Stomach (tissue), 9 donors: ENCODE data around the gene CTNND2. TPM values are rescaled to one million over a fixed set of nuclear protein-coding genes. Genes with fewer than 3 reads are reported as not detected.

Experiments
- DNase-seq, 2 donors: peaks; one replicate each; pipeline versions ENCODE4 v3.0.0 to v3.0.0-alpha.2; 2013 to 2019
- H3K27ac ChIP-seq, 5 donors: fragments of 200-600 bp in 4 of 5; sonication (generic) in 4 of 5; one replicate each; pipeline ENCODE4 v1.5.1; 2013 to 2019; ENCODE audit warnings: mild to moderate bottlenecking in 1 of 5, moderate library complexity in 1 of 5
- H3K27me3 ChIP-seq, 3 donors: fragments of 200-600 bp; sonication (generic); one replicate each; pipeline ENCODE4 v1.5.1; 2017 to 2019; ENCODE audit warnings: mixed run types in 1 of 3
- H3K36me3 ChIP-seq, 4 donors: fragments of 200-600 bp; sonication (generic); 1 replicate in 3 of 4; 2 replicates in 1 of 4; pipeline ENCODE4 v1.5.1; 2016 to 2019
- H3K4me1 ChIP-seq, 4 donors: fragments of 200-600 bp; sonication (generic); one replicate each; pipeline ENCODE4 v1.5.1; 2016 to 2019
- H3K4me3 ChIP-seq, 4 donors: fragments of 200-600 bp; sonication (generic) in 3 of 4; one replicate each; pipeline ENCODE4 v1.5.1; 2016 to 2019; ENCODE audit warnings: mild to moderate bottlenecking in 1 of 4
- H3K9me3 ChIP-seq, 4 donors: fragments of 200-600 bp; sonication (generic); one replicate each; pipeline ENCODE4 v1.5.1; 2016 to 2019
- EP300 ChIP-seq: sonication (generic); formaldehyde crosslinking; IDR thresholded peaks from one replicate; pipeline ENCODE4 v1.6.1; 2017; ENCODE audit warnings: antibody characterized with exemption
- POLR2A ChIP-seq, 4 donors: fragments of 450-650 bp; IDR thresholded peaks; one replicate each; pipeline ENCODE4 v1.6.1; 2016; ENCODE audit warnings: antibody characterized with exemption in 4 of 4, control low read depth in 2 of 4, mild to moderate bottlenecking in 1 of 4, moderate library complexity in 1 of 4
- POLR2AphosphoS5 ChIP-seq, 3 donors: sonication (generic); formaldehyde crosslinking; IDR thresholded peaks; one replicate each; pipeline ENCODE4 v1.6.1; 2016; ENCODE audit warnings: antibody characterized with exemption in 3 of 3
- WGBS, 5 donors: extraction: QIAGEN DNeasy Blood & Tissue Kit in 3 of 5; methylation state at CpG; one replicate each; pipeline versions ENCODE4 v1.1.5 to v1.1.7; 2013 to 2018; 5-methylcytosine and 5-hydroxymethylcytosine counted together
- intact Hi-C: fragments of 100-400 bp; cut with DNase I; formaldehyde crosslinking; loops from one replicate; pipeline ENCODE4 v1.15.1; 2023; ENCODE audit warnings: low total_unique reads
- polyA plus RNA-seq, 3 donors: library from polyadenylated mRNA; stranded (reverse); fragments of 200-250 nt; gene quantifications; one replicate each; pipeline ENCODE4 v1.2.3, GENCODE V29; 2013
- total RNA-seq, 5 donors: library from RNA; depleted of rRNA; stranded (reverse); fragments of >200 nt; gene quantifications; one replicate each; pipeline versions ENCODE4 v1.1.0 to v1.2.3, GENCODE V29; 2014 to 2016
- TF ChIP-seq, protein P1 (sequence below), 7 experiments: fragments of 450-650 bp in 4 of 7; fragments of 200-600 bp in 3 of 7; sonication (generic) in 3 of 7; IDR thresholded peaks; one replicate each; pipeline ENCODE4 v1.5.1; 2016 to 2019; ENCODE audit warnings: antibody characterized with exemption in 7 of 7, control low read depth in 2 of 7, mild to moderate bottlenecking in 1 of 7
- donor health status: healthy with polysubstance abuse.
- donor health status: Bipolar disorder and iron deficiency.
- donor health status: healthy.

The CTNND2 gene
- total and polyA plus RNA-seq, 8 donors: 0.29 to 3.4 (median 2.0) TPM; not detected in 2

DNA sequence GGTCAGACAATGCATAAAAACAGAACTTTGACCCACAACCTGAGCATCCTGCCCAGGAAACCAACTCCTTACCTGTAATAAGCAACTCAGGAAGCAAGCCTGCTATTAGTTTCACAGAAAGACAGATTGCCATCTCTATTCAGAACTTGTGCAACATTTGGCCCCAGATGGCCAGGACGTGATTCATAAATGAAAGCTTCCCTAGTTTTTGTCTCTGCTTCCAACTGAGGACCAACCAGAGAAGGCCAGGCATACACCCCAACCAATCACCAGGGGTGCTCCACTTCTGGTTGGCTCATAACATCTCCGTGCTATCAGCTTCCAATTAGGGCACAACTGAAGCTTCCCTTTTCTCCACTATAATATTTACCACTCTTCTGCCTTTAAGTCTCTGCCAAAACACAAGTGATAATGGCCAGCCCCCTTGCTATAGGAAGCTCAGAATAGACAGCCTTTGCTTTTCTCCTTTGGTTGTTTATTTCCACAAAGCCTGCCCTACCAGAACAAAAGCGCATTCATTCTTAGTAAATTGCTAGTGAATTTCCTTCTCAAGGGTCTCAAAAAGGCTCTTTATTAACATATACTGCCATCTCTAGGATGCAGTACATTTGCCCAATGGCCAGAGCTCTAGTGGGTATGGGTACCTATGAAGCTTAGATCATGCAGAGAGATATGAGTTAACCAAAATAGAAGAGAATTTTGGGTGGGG lies 853.5 kb downstream of the CTNND2 start:
- H3K36me3 ChIP-seq: no peaks in the 10 kb centered on the region
- H3K27me3 ChIP-seq: no peaks in the 10 kb centered on the region
- no peak for DNase-seq
- H3K4me1 ChIP-seq: no peaks in the 10 kb centered on the region
- no peak overlapping the region for H3K27ac ChIP-seq
- intact Hi-C loops: no loop called here
- no peak overlapping the region for H3K4me3 ChIP-seq
- TF ChIP-seq, protein P1, sequence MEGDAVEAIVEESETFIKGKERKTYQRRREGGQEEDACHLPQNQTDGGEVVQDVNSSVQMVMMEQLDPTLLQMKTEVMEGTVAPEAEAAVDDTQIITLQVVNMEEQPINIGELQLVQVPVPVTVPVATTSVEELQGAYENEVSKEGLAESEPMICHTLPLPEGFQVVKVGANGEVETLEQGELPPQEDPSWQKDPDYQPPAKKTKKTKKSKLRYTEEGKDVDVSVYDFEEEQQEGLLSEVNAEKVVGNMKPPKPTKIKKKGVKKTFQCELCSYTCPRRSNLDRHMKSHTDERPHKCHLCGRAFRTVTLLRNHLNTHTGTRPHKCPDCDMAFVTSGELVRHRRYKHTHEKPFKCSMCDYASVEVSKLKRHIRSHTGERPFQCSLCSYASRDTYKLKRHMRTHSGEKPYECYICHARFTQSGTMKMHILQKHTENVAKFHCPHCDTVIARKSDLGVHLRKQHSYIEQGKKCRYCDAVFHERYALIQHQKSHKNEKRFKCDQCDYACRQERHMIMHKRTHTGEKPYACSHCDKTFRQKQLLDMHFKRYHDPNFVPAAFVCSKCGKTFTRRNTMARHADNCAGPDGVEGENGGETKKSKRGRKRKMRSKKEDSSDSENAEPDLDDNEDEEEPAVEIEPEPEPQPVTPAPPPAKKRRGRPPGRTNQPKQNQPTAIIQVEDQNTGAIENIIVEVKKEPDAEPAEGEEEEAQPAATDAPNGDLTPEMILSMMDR (IDR thresholded peaks at IDR 0.05): no peak
- TF ChIP-seq POLR2AphosphoS5 (IDR thresholded peaks at IDR 0.05) (no peak), EP300 (no peak), POLR2A (IDR thresholded peaks at IDR 0.05) (no peak)
- 63 to 74% (median 70%) methylated on average over 3 of the region's 3 CpGs for WGBS, 5 donors
- H3K9me3 ChIP-seq: no peaks in the 10 kb centered on the region

DNA sequence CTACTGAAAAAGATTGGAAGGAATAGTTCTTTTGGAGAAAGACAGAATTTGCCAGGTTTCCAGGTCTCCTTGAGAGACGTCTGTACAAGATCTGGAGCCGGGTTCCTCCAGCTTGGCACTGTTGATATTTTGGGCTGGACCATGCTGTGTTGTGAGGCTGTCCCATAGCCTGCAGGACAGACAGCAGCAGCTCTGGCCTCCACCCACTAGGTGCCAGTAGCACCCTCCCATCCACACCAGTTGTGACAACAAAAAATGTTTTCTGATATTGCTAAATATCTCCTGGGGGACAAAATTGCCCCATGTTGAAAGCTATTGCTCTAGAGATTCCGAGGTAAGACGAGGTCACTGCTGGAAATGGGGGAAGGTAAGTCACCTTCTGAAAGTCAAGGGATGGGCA lies 855.5 kb downstream of the CTNND2 start:
- 81 to 94% (median 90%) methylated on average over 4 of the region's 4 CpGs for WGBS, 5 donors
- Histone ChIP-seq H3K27me3 (no peaks in the 10 kb centered on the region), H3K9me3 (no peaks in the 10 kb centered on the region), H3K36me3 (no peaks in the 10 kb centered on the region), H3K4me3 (no peak overlapping the region), H3K27ac (no peak overlapping the region), H3K4me1 (no peaks in the 10 kb centered on the region)
- no peak for DNase-seq
- TF ChIP-seq POLR2AphosphoS5 (IDR thresholded peaks at IDR 0.05): no peak
- no peak for TF ChIP-seq EP300
- TF ChIP-seq, protein P1 (IDR thresholded peaks at IDR 0.05): no peak
- TF ChIP-seq POLR2A (IDR thresholded peaks at IDR 0.05): no peak
- intact Hi-C loops: no loop called here

DNA sequence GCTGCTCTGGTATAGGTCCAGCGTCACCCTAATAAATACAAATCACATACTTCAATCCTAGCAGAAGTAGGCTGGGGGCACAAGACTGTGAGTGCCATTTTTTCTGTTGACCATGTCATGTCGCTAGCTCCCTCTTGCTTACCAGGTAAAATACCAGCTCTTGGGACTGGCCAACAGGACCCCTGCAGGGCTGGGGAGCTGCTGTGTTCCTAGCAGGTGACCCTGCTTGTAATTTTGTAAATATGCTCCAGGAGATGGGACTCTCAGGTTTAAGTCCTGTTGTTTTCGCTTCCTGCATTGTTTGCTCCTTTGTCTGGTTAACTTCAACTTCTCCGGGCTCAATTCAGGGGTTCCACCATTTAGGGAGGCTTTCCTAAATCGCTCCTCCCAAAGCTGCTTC lies 856.6 kb downstream of the CTNND2 start:
- TF ChIP-seq, protein P1 (IDR thresholded peaks at IDR 0.05): no peak
- TF ChIP-seq POLR2AphosphoS5 (IDR thresholded peaks at IDR 0.05) (no peak), POLR2A (IDR thresholded peaks at IDR 0.05) (no peak), EP300 (no peak)
- 90 to 95% (median 94%) methylated on average over 5 of the region's 5 CpGs for WGBS, 5 donors
- H3K36me3 ChIP-seq: no peaks in the 10 kb centered on the region

DNA sequence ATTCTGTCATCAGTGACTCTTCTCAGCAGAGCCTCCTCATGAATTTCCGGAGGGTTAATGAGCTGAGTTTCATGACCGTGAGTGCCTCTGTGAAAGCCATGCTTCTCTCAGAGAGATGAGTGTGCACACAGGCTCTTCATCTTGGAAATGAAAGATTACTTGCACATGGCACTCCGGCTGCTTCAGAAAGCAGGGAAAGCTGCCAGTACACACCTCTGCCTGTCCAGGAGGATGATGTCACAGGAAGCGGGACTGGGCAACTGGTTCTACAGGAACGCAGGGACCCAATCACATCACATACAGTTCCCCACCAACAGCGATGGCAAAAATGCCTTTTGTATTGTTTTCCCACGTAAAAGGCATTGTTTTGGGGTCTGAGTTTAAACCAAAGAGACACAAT lies 857.2 kb downstream of the CTNND2 start:
- intact Hi-C loops: no loop called here
- no peak for DNase-seq
- Histone ChIP-seq H3K4me3 (no peak overlapping the region), H3K4me1 (no peaks in the 10 kb centered on the region), H3K9me3 (no peaks in the 10 kb centered on the region), H3K36me3 (no peaks in the 10 kb centered on the region), H3K27ac (no peak overlapping the region), H3K27me3 (no peaks in the 10 kb centered on the region)
- WGBS, 5 donors: 68 to 79% (median 77%) methylated on average over 7 of the region's 7 CpGs
- TF ChIP-seq POLR2AphosphoS5 (IDR thresholded peaks at IDR 0.05) (no peak), EP300 (no peak), POLR2A (IDR thresholded peaks at IDR 0.05) (no peak)
- TF ChIP-seq, protein P1 (IDR thresholded peaks at IDR 0.05): no peak

More for the DNA sequence above, 856.6 kb downstream of the CTNND2 start:
- no peaks in the 10 kb centered on the region for H3K9me3 ChIP-seq
- no peak overlapping the region for H3K4me3 ChIP-seq
- no peak for DNase-seq
- no peaks in the 10 kb centered on the region for H3K27me3 ChIP-seq
- H3K27ac ChIP-seq: no peak overlapping the region
- intact Hi-C loops: no loop called here
- no peaks in the 10 kb centered on the region for H3K4me1 ChIP-seq
